Neural progenitor cell (in vitro differentiated cells): Measurements from ENCODE around the gene KIRREL3. TPM values are rescaled to one million over a fixed set of nuclear protein-coding genes. Genes with fewer than 3 reads are reported as not detected.

Source experiments
- DNase-seq: peaks from one replicate; pipeline ENCODE4 v3.0.0-alpha.2; 2016; ENCODE audit warnings: low spot score
- H2AFZ ChIP-seq: fragments of 200-600 bp; sonication (generic); replicated peaks from 2 replicates; pipeline ENCODE4 v1.6.1; 2016; ENCODE audit warnings: antibody characterized with exemption
- H3F3A ChIP-seq: fragments of 200-600 bp; sonication (generic); 2 replicates; pipeline ENCODE4 v1.6.1; 2016; ENCODE audit warnings: antibody characterized with exemption, low read depth
- H3K27ac ChIP-seq: fragments of 200-600 bp; sonication (generic); 2 replicates; pipeline ENCODE4 v1.5.1; 2016; ENCODE audit warnings: mild to moderate bottlenecking
- H3K27me3 ChIP-seq: fragments of 200-600 bp; sonication (generic); 2 replicates; pipeline ENCODE4 v1.6.1; 2016; ENCODE audit warnings: mild to moderate bottlenecking, moderate library complexity
- H3K36me3 ChIP-seq: fragments of 200-600 bp; sonication (generic); 2 replicates; pipeline ENCODE4 v1.5.1; 2016
- H3K4me1 ChIP-seq: fragments of 200-600 bp; sonication (generic); 2 replicates; pipeline ENCODE4 v1.6.1; 2016; ENCODE audit warnings: mixed run types
- H3K4me2 ChIP-seq: fragments of 200-600 bp; sonication (generic); 2 replicates; pipeline ENCODE4 v1.6.1; 2016
- H3K4me3 ChIP-seq: fragments of 200-600 bp; sonication (generic); 2 replicates; pipeline ENCODE4 v1.5.1; 2016
- H3K79me2 ChIP-seq: fragments of 200-600 bp; sonication (generic); 2 replicates; pipeline ENCODE4 v1.6.1; 2016; ENCODE audit warnings: low read depth
- H3K9ac ChIP-seq: fragments of 200-600 bp; sonication (generic); 2 replicates; pipeline ENCODE4 v1.6.1; 2016
- H3K9me3 ChIP-seq: fragments of 200-600 bp; sonication (generic); 2 replicates; pipeline ENCODE4 v1.5.1; 2016; ENCODE audit warnings: low read depth
- H4K20me1 ChIP-seq: fragments of 200-600 bp; sonication (generic); 2 replicates; pipeline ENCODE4 v1.6.1; 2016; ENCODE audit warnings: low read depth
- H3K27ac Mint-ChIP-seq: 3 replicates; pipeline ENCODE4 v1.8.0; 2021; ENCODE audit warnings: mixed read lengths
- H3K27me3 Mint-ChIP-seq: 2 replicates; pipeline ENCODE4 v1.8.0; 2022; ENCODE audit warnings: low read depth, mild to moderate bottlenecking, inconsistent platforms, moderate library complexity, mixed read lengths; ENCODE audit not compliant: insufficient read depth
- H3K36me3 Mint-ChIP-seq: 3 replicates; pipeline ENCODE4 v1.8.0; 2021; ENCODE audit warnings: mixed read lengths
- H3K4me1 Mint-ChIP-seq: 3 replicates; pipeline ENCODE4 v1.8.0; 2021; ENCODE audit warnings: mixed read lengths
- H3K4me3 Mint-ChIP-seq: 3 replicates; pipeline ENCODE4 v1.8.0; 2021; ENCODE audit warnings: mild to moderate bottlenecking, moderate library complexity, mixed read lengths
- H3K9me3 Mint-ChIP-seq: 3 replicates; pipeline ENCODE4 v1.8.0; 2020; ENCODE audit warnings: mixed read lengths
- EZH2 ChIP-seq: fragments of 200-600 bp; sonication (generic); IDR thresholded peaks from 2 replicates; pipeline ENCODE4 v1.6.1; 2017; ENCODE audit warnings: antibody characterized with exemption, mild to moderate bottlenecking, moderate library complexity
- EZH2phosphoT487 ChIP-seq: fragments of 200-600 bp; sonication (generic); IDR thresholded peaks from 2 replicates; pipeline ENCODE4 v1.6.1; 2017; ENCODE audit warnings: antibody characterized with exemption
- total RNA-seq: library from RNA; depleted of rRNA; stranded (reverse); fragments of >200 nt; gene quantifications from 2 replicates; pipeline ENCODE4 v1.2.3, GENCODE V29; 2015; ENCODE audit warnings: low replicate concordance
- TF ChIP-seq, protein P1 (sequence below): fragments of 200-600 bp; sonication (generic); IDR thresholded peaks from 2 replicates; pipeline ENCODE4 v1.5.1; 2017; ENCODE audit warnings: antibody characterized with exemption, mild to moderate bottlenecking

The KIRREL3 gene
- total RNA-seq, 1 donor from 2014 or later: 1.1 TPM

- H3K4me1 ChIP-seq: peaks cover 32% of the 10 kb centered on the region
- no peak overlapping the region for H2AFZ ChIP-seq
- no peak overlapping the region for H3K4me2 ChIP-seq
- H3K4me3 ChIP-seq: no peak overlapping the region
- H3K9me3 Mint-ChIP-seq: no peaks in the 10 kb centered on the region
- no peaks in the 10 kb centered on the region for H3K79me2 ChIP-seq
- no peak overlapping the region for H3K9ac ChIP-seq
- H3K27me3 Mint-ChIP-seq: peaks cover 2% of the 10 kb centered on the region
- TF ChIP-seq EZH2 (no peak), EZH2phosphoT487 (no peak)
- TF ChIP-seq, protein P1, sequence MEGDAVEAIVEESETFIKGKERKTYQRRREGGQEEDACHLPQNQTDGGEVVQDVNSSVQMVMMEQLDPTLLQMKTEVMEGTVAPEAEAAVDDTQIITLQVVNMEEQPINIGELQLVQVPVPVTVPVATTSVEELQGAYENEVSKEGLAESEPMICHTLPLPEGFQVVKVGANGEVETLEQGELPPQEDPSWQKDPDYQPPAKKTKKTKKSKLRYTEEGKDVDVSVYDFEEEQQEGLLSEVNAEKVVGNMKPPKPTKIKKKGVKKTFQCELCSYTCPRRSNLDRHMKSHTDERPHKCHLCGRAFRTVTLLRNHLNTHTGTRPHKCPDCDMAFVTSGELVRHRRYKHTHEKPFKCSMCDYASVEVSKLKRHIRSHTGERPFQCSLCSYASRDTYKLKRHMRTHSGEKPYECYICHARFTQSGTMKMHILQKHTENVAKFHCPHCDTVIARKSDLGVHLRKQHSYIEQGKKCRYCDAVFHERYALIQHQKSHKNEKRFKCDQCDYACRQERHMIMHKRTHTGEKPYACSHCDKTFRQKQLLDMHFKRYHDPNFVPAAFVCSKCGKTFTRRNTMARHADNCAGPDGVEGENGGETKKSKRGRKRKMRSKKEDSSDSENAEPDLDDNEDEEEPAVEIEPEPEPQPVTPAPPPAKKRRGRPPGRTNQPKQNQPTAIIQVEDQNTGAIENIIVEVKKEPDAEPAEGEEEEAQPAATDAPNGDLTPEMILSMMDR: no peak
- H3K9me3 ChIP-seq: no peaks in the 10 kb centered on the region
- H3K4me3 Mint-ChIP-seq: no peak overlapping the region
- no peak overlapping the region for H3K27ac ChIP-seq
- H3K36me3 Mint-ChIP-seq: no peaks in the 10 kb centered on the region
- H3F3A ChIP-seq: no peaks in the 10 kb centered on the region
- no peak overlapping the region for H3K27ac Mint-ChIP-seq
- no peaks in the 10 kb centered on the region for H4K20me1 ChIP-seq
- H3K27me3 ChIP-seq: no peaks in the 10 kb centered on the region
- no peak for DNase-seq
- no peaks in the 10 kb centered on the region for H3K36me3 ChIP-seq
- peaks cover 47% of the 10 kb centered on the region for H3K4me1 Mint-ChIP-seq
Measured at GRCh38 chr11:126497581-126498122, 502.9 kb downstream of the KIRREL3 start.

- no peaks in the 10 kb centered on the region for H3K27me3 ChIP-seq
- Mint-ChIP-seq H3K27ac (peak overlapping the region; percentile 19), H3K36me3 (no peaks in the 10 kb centered on the region), H3K27me3 (peaks cover 5% of the 10 kb centered on the region), H3K9me3 (no peaks in the 10 kb centered on the region), H3K4me1 (peaks cover 41% of the 10 kb centered on the region), H3K4me3 (no peak overlapping the region)
- no peaks in the 10 kb centered on the region for H3K79me2 ChIP-seq
- no peaks in the 10 kb centered on the region for H3K9me3 ChIP-seq
- DNase-seq: no peak
- TF ChIP-seq, protein P1: no peak
- TF ChIP-seq EZH2: no peak
- no peak for TF ChIP-seq EZH2phosphoT487
- no peak overlapping the region for H2AFZ ChIP-seq
- H3K27ac ChIP-seq: no peak overlapping the region
- H4K20me1 ChIP-seq: no peaks in the 10 kb centered on the region
- no peaks in the 10 kb centered on the region for H3K36me3 ChIP-seq
- H3K4me1 ChIP-seq: peaks cover 24% of the 10 kb centered on the region
- no peak overlapping the region for H3K9ac ChIP-seq
- H3K4me3 ChIP-seq: no peak overlapping the region
- no peak overlapping the region for H3K4me2 ChIP-seq
- no peaks in the 10 kb centered on the region for H3F3A ChIP-seq
Measured at GRCh38 chr11:126496576-126497337, 503.8 kb downstream of the KIRREL3 start.

DNA sequence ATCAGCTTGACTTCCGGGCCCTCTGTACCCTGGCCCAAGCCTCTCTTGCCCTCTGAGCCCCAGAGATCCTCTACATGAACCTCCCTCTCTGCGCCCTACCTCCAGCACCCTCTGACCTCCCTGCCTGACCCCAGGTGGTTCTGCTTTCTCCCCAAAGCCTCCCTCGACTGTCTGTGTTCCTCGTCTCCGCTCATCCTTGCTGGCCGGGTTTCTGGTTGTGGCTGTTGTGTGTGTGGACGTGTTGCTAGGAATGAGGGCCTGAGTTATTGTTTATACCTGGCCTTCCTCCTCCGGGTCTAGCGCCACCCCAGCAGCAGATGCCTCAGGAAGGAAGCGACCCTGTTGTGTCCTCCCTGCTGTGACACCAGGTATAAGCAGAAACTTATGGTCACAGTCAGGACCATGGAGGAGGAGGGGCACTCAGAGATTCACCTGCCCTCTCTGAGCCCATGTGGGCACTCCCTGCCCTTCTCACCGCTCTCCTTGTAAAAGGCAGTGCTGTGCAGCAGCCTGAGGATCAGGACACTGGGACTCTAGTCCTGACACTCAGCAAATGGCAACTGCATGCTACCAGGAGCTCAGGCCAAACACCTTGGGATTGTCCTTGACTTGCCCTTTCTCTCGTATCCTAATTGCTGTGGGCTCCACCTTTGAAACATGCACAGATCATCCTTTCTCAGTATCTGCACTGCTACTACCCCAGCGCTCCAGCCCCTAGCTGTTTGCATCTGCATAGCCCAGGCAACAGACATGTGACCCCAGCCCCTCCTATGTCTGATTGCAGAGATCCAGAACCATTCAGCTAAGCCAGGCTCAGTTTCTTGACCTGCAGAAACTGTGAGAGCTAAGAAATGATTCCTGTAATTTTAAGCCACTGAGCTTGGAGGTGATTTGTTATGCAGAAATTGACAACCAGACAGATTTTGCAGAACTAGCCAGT, 505.0 kb downstream of the KIRREL3 start:
- H3F3A ChIP-seq: no peaks in the 10 kb centered on the region
- H3K9me3 ChIP-seq: no peaks in the 10 kb centered on the region
- peak; percentile 31 for DNase-seq
- no peak overlapping the region for H3K9ac ChIP-seq
- H4K20me1 ChIP-seq: no peaks in the 10 kb centered on the region
- H3K27me3 ChIP-seq: no peaks in the 10 kb centered on the region
- no peaks in the 10 kb centered on the region for H3K36me3 Mint-ChIP-seq
- H3K4me1 ChIP-seq: peaks cover 29% of the 10 kb centered on the region
- no peak overlapping the region for H3K4me3 Mint-ChIP-seq
- no peaks in the 10 kb centered on the region for H3K9me3 Mint-ChIP-seq
- H3K36me3 ChIP-seq: no peaks in the 10 kb centered on the region
- TF ChIP-seq, protein P1: no peak
- no peak for TF ChIP-seq EZH2
- no peak for TF ChIP-seq EZH2phosphoT487
- H3K27me3 Mint-ChIP-seq: peaks cover 8% of the 10 kb centered on the region
- H2AFZ ChIP-seq: peak overlapping the region; percentile 50
- H3K4me1 Mint-ChIP-seq: peaks cover 43% of the 10 kb centered on the region
- peak overlapping the region; percentile 67 for H3K27ac Mint-ChIP-seq
- H3K79me2 ChIP-seq: no peaks in the 10 kb centered on the region
- no peak overlapping the region for H3K4me2 ChIP-seq
- H3K4me3 ChIP-seq: no peak overlapping the region
- no peak overlapping the region for H3K27ac ChIP-seq
